WTC11 (cell line): ENCODE measurements around the gene EHF. TPM values are rescaled to one million over a fixed set of nuclear protein-coding genes. Genes with fewer than 3 reads are reported as not detected.

ENCODE experiments used
- ATAC-seq: fragments of 200-7000 bp; cut with Tn5 transposase; 2 replicates; pipeline ENCODE4 v1.10.0; 2021; ENCODE audit warnings: mild to moderate bottlenecking, moderate library complexity
- CTCF ChIA-PET: fragments of 300-600 bp; sonication (Branson Sonifier 250); formaldehyde crosslinking; loops from one replicate; lab custom pipeline; 2021; ENCODE audit warnings: antibody characterized with exemption; lab: Charles Lee
- POLR2A ChIA-PET: fragments of 350-600 bp; sonication (Branson Sonifier 250); formaldehyde crosslinking; loops from one replicate; lab custom pipeline; 2021; ENCODE audit warnings: antibody characterized with exemption; lab: Charles Lee
- DNase-seq: peaks from one replicate; pipeline ENCODE4 v3.0.0; 2021; ENCODE audit warnings: low spot score
- H3K27ac Mint-ChIP-seq: 2 replicates; pipeline ENCODE4 v1.8.0; 2021; ENCODE audit warnings: mixed read lengths
- H3K27me3 Mint-ChIP-seq: 2 replicates; pipeline ENCODE4 v1.8.0; 2021; ENCODE audit warnings: low read depth, mild to moderate bottlenecking, moderate library complexity, mixed read lengths
- H3K36me3 Mint-ChIP-seq: 2 replicates; pipeline ENCODE4 v1.8.0; 2021; ENCODE audit warnings: mixed read lengths
- H3K4me1 Mint-ChIP-seq: 2 replicates; pipeline ENCODE4 v1.8.0; 2022; ENCODE audit warnings: mixed read lengths
- H3K4me3 Mint-ChIP-seq: 2 replicates; pipeline ENCODE4 v1.8.0; 2021; ENCODE audit warnings: mild to moderate bottlenecking, moderate library complexity, mixed read lengths
- H3K9me3 Mint-ChIP-seq: 2 replicates; pipeline ENCODE4 v1.8.0; 2021; ENCODE audit warnings: mixed read lengths
- ATF3 ChIP-seq: sonication (generic); formaldehyde crosslinking; conservative IDR thresholded peaks from 2 replicates; pipeline ENCODE4 v1.8.1; 2022; ENCODE audit warnings: mild to moderate bottlenecking, missing genetic modification reagents
- ATF6 ChIP-seq: sonication (generic); formaldehyde crosslinking; IDR thresholded peaks from 2 replicates; pipeline ENCODE4 v1.8.1; 2023; ENCODE audit warnings: mild to moderate bottlenecking, missing genetic modification reagents
- CBFB ChIP-seq: sonication (generic); formaldehyde crosslinking; IDR thresholded peaks from 2 replicates; pipeline ENCODE4 v1.8.1; 2022; ENCODE audit warnings: mild to moderate bottlenecking, low read depth, missing genetic modification reagents
- ETV6 ChIP-seq: sonication (generic); formaldehyde crosslinking; IDR thresholded peaks from 2 replicates; pipeline ENCODE4 v1.8.1; 2022; ENCODE audit warnings: mild to moderate bottlenecking, missing genetic modification reagents
- FOXJ3 ChIP-seq: sonication (generic); formaldehyde crosslinking; IDR thresholded peaks from 2 replicates; pipeline ENCODE4 v1.9.0; 2021; ENCODE audit warnings: missing genetic modification reagents, mild to moderate bottlenecking, borderline replicate concordance
- GRHL2 ChIP-seq: fragments of 250-450 bp; sonication (Bioruptor Pico); IDR thresholded peaks from 2 replicates; pipeline ENCODE4 v1.8.0; 2022; ENCODE audit warnings: mild to moderate bottlenecking, moderate library complexity; ENCODE audit not compliant: insufficient replicate concordance, severe bottlenecking
- GTF2I ChIP-seq: fragments of 250-450 bp; sonication (Bioruptor Pico); conservative IDR thresholded peaks from 2 replicates; pipeline ENCODE4 v1.4.0; 2021; ENCODE audit warnings: mild to moderate bottlenecking
- NR2C2 ChIP-seq: sonication (generic); formaldehyde crosslinking; IDR thresholded peaks from 2 replicates; pipeline ENCODE4 v1.8.0; 2022; ENCODE audit warnings: mild to moderate bottlenecking, missing genetic modification reagents
- NR3C1 ChIP-seq: sonication (generic); formaldehyde crosslinking; conservative IDR thresholded peaks from 2 replicates; pipeline ENCODE4 v1.8.1; 2023; ENCODE audit warnings: low read depth, mild to moderate bottlenecking, missing genetic modification reagents
- RELA ChIP-seq: sonication (generic); formaldehyde crosslinking; IDR thresholded peaks from 2 replicates; pipeline ENCODE4 v1.8.1; 2022; ENCODE audit warnings: missing genetic modification reagents, mild to moderate bottlenecking, borderline replicate concordance
- RORB ChIP-seq: fragments of 250-450 bp; sonication (Bioruptor Pico); IDR thresholded peaks from 2 replicates; pipeline ENCODE4 v1.9.0; 2021; ENCODE audit warnings: mild to moderate bottlenecking
- SOX15 ChIP-seq: fragments of 250-450 bp; sonication (Bioruptor Pico); IDR thresholded peaks from 2 replicates; pipeline ENCODE4 v1.9.0; 2021; ENCODE audit warnings: mild to moderate bottlenecking
- TCF7 ChIP-seq: sonication (generic); formaldehyde crosslinking; IDR thresholded peaks from 2 replicates; pipeline ENCODE4 v1.8.0; 2022; ENCODE audit warnings: mild to moderate bottlenecking, low read depth, missing genetic modification reagents, moderate library complexity
- TEAD4 ChIP-seq: sonication (generic); formaldehyde crosslinking; IDR thresholded peaks from 2 replicates; pipeline ENCODE4 v1.8.0; 2022; ENCODE audit warnings: mild to moderate bottlenecking, missing genetic modification reagents
- TP53 ChIP-seq: sonication (generic); formaldehyde crosslinking; IDR thresholded peaks from 2 replicates; pipeline ENCODE4 v1.8.1; 2023; ENCODE audit warnings: mild to moderate bottlenecking, missing genetic modification reagents
- ZNF121 ChIP-seq: sonication (generic); formaldehyde crosslinking; IDR thresholded peaks from 2 replicates; pipeline ENCODE4 v1.8.0; 2023; ENCODE audit warnings: missing genetic modification reagents
- ZNF263 ChIP-seq: sonication (generic); formaldehyde crosslinking; IDR thresholded peaks from 2 replicates; pipeline ENCODE4 v1.8.1; 2022; ENCODE audit warnings: low read depth, mild to moderate bottlenecking, moderate library complexity, missing genetic modification reagents
- ZNF281 ChIP-seq: sonication (generic); formaldehyde crosslinking; IDR thresholded peaks from 2 replicates; pipeline ENCODE4 v1.8.0; 2023; ENCODE audit warnings: mild to moderate bottlenecking, missing genetic modification reagents
- ZNF317 ChIP-seq: sonication (generic); formaldehyde crosslinking; IDR thresholded peaks from 2 replicates; pipeline ENCODE4 v1.8.1; 2023; ENCODE audit warnings: low read depth, mild to moderate bottlenecking, moderate library complexity, missing genetic modification reagents, borderline replicate concordance
- ZNF416 ChIP-seq: fragments of 250-450 bp; sonication (Bioruptor Pico); IDR thresholded peaks from 2 replicates; pipeline ENCODE4 v1.9.0; 2021; ENCODE audit warnings: mild to moderate bottlenecking, inconsistent platforms
- ZNF423 ChIP-seq: fragments of 250-450 bp; sonication (Bioruptor Pico); IDR thresholded peaks from 2 replicates; pipeline ENCODE4 v2.1.2; 2022; ENCODE audit warnings: mild to moderate bottlenecking, moderate library complexity
- ZNF512 ChIP-seq: sonication (generic); formaldehyde crosslinking; IDR thresholded peaks from 2 replicates; pipeline ENCODE4 v1.8.1; 2022; ENCODE audit warnings: missing genetic modification reagents, borderline replicate concordance
- ZNF532 ChIP-seq: fragments of 250-450 bp; sonication (Bioruptor Pico); IDR thresholded peaks from 2 replicates; pipeline ENCODE4 v1.9.0; 2021; ENCODE audit warnings: mild to moderate bottlenecking, borderline replicate concordance
- ZNF671 ChIP-seq: fragments of 250-450 bp; sonication (Bioruptor Pico); IDR thresholded peaks from 2 replicates; pipeline ENCODE4 v1.8.0; 2021; ENCODE audit warnings: mild to moderate bottlenecking
- total RNA-seq: library from RNA; stranded (reverse); gene quantifications from 3 replicates; pipeline ENCODE4 v1.2.3, GENCODE V29; 2021

EHF gene
- total RNA-seq, 1 experiment from 2014 or later = 0.46 TPM

GRCh38 chr11:34576331-34576730 lies 44.6 kb upstream of the EHF start (continued):
- TF ChIP-seq ZNF281 (CRISPR knock-in tag) (no peak), ETV6 (CRISPR knock-in tag) (no peak), ZNF121 (no peak), ZNF671 (CRISPR knock-in tag) (no peak), SOX15 (CRISPR knock-in tag) (no peak), CBFB (no peak), TP53 (CRISPR knock-in tag) (no peak), ZNF263 (CRISPR knock-in tag) (no peak)

- TF ChIP-seq TCF7 (CRISPR knock-in tag) (no peak), RORB (CRISPR knock-in tag) (no peak), NR2C2 (CRISPR knock-in tag) (no peak), GTF2I (CRISPR knock-in tag) (no peak), ATF6 (CRISPR knock-in tag) (no peak), ZNF512 (CRISPR knock-in tag) (no peak), ZNF263 (CRISPR knock-in tag) (no peak), ZNF317 (CRISPR knock-in tag) (no peak), ZNF671 (CRISPR knock-in tag) (no peak), ATF3 (CRISPR knock-in tag) (no peak), TEAD4 (CRISPR knock-in tag) (no peak), RELA (no peak)
- H3K4me1 Mint-ChIP-seq = peaks cover 8% of the 10 kb centered on the region
- H3K27ac Mint-ChIP-seq = no peak overlapping the region
- ChIA-PET POLR2A (no interaction called here), CTCF (no interaction called here)
- H3K27me3 Mint-ChIP-seq = peaks cover 6% of the 10 kb centered on the region
- no peaks in the 10 kb centered on the region for H3K9me3 Mint-ChIP-seq
- no peaks in the 10 kb centered on the region for H3K36me3 Mint-ChIP-seq
- ATAC-seq = no peak
- no peak for DNase-seq
- no peak overlapping the region for H3K4me3 Mint-ChIP-seq
These were observed 37.1 kb upstream of the EHF start for GRCh38 chr11:34583818-34584217.

- Mint-ChIP-seq H3K9me3 (no peaks in the 10 kb centered on the region), H3K36me3 (no peaks in the 10 kb centered on the region), H3K4me3 (no peak overlapping the region), H3K27ac (no peak overlapping the region), H3K27me3 (peaks cover 3% of the 10 kb centered on the region; the same call in 1 of the 2 replicates), H3K4me1 (peaks cover 8% of the 10 kb centered on the region)
- ChIA-PET POLR2A (no interaction called here), CTCF (interaction anchor here (1.0 to 2.2 kb wide), 10 partner anchors 9 to 330 kb away, joined by 3 to 12 read pairs (median 5); partner anchors contain the start of gene ELF5)
- DNase-seq (no peak), ATAC-seq (no peak)
- TF ChIP-seq ZNF532 (CRISPR knock-in tag) = no peak
- no peak for TF ChIP-seq ZNF423 (CRISPR knock-in tag)
- TF ChIP-seq FOXJ3 = no peak
- no peak for TF ChIP-seq GRHL2
- no peak for TF ChIP-seq NR3C1 (CRISPR knock-in tag)
- TF ChIP-seq ZNF416 (CRISPR knock-in tag) = no peak
These were observed 35.6 kb upstream of the EHF start for GRCh38 chr11:34585304-34585734.
